Thoracic aorta (tissue), 2 donors: Measurements from ENCODE around the gene PNCK. TPM values are rescaled to one million over a fixed set of nuclear protein-coding genes. Genes with fewer than 3 reads are reported as not detected.

Experiments
- ATAC-seq: fragments of 150-250 bp; one replicate; pipeline ENCODE4 v1.8.0; 2017; ENCODE audit warnings: low read depth; ENCODE audit not compliant: insufficient number of reproducible peaks, low FRiP score
- DNase-seq: peaks from one replicate; pipeline ENCODE4 v3.0.0-alpha.2; 2020; ENCODE audit warnings: low spot score
- H3K27ac ChIP-seq, 2 donors: fragments of 200-600 bp; sonication (generic); 1 replicate in 1 of 2; 2 replicates in 1 of 2; pipeline ENCODE4 v1.5.1; 2016; ENCODE audit warnings: mild to moderate bottlenecking in 2 of 2, moderate library complexity in 2 of 2
- H3K27me3 ChIP-seq: fragments of 200-600 bp; sonication (generic); replicated peaks from 2 replicates; pipeline ENCODE4 v1.6.0; 2016; ENCODE audit warnings: mild to moderate bottlenecking; ENCODE audit not compliant: insufficient read depth
- H3K36me3 ChIP-seq: fragments of 200-600 bp; sonication (generic); one replicate; pipeline ENCODE4 v1.5.1; 2016
- H3K4me1 ChIP-seq, 2 donors: fragments of 200-600 bp; sonication (generic); 1 replicate in 1 of 2; 2 replicates in 1 of 2; pipeline versions ENCODE4 v1.5.1 to v1.6.0; 2016; ENCODE audit warnings: low read depth in 2 of 2, mild to moderate bottlenecking in 1 of 2; ENCODE audit not compliant: control insufficient read depth in 1 of 2
- H3K4me3 ChIP-seq: fragments of 200-600 bp; sonication (generic); 2 replicates; pipeline ENCODE4 v1.5.1; 2016; ENCODE audit warnings: mild to moderate bottlenecking
- H3K9me3 ChIP-seq: fragments of 200-600 bp; sonication (generic); 2 replicates; pipeline ENCODE4 v1.5.1; 2016
- CTCF ChIP-seq: fragments of 200-600 bp; sonication (generic); IDR thresholded peaks from one replicate; pipeline ENCODE4 v1.5.1; 2019; ENCODE audit warnings: antibody characterized with exemption
- total RNA-seq, 2 donors: library from RNA; depleted of rRNA; stranded (reverse); fragments of >200 nt; gene quantifications; one replicate each; pipeline versions ENCODE4 v1.1.0 to v1.2.3, GENCODE V29; 2016

Gene PNCK
- total RNA-seq, 2 donors from 2014 or later: 1.2 to 3.2 TPM

GRCh38 chrX:153653556-153653955 lies 20.1 kb downstream of the PNCK start:
- DNase-seq (no peak), ATAC-seq (no peak)
- Histone ChIP-seq H3K27ac (no peak overlapping the region), H3K27me3 (no peaks in the 10 kb centered on the region), H3K4me3 (no peak overlapping the region), H3K4me1 (no peaks in the 10 kb centered on the region), H3K36me3 (no peaks in the 10 kb centered on the region), H3K9me3 (no peaks in the 10 kb centered on the region)
- TF ChIP-seq CTCF: no peak

- H3K27me3 ChIP-seq: no peaks in the 10 kb centered on the region
- no peak for TF ChIP-seq CTCF
- H3K27ac ChIP-seq: no peak overlapping the region
- H3K4me1 ChIP-seq: peaks cover 0 to 8% of the 10 kb centered on the region in 2 donors
- no peak for DNase-seq
- no peaks in the 10 kb centered on the region for H3K9me3 ChIP-seq
- H3K4me3 ChIP-seq: no peak overlapping the region
- H3K36me3 ChIP-seq: no peaks in the 10 kb centered on the region
- ATAC-seq: no peak
Observed at GRCh38 chrX:153651540-153652079, 22.0 kb downstream of the PNCK start.

- Histone ChIP-seq H3K4me1 (peaks cover 0 to 8% of the 10 kb centered on the region in 2 donors), H3K9me3 (no peaks in the 10 kb centered on the region), H3K4me3 (no peak overlapping the region), H3K27ac (no peak overlapping the region), H3K36me3 (no peaks in the 10 kb centered on the region), H3K27me3 (no peaks in the 10 kb centered on the region)
- no peak for TF ChIP-seq CTCF
- no peak for ATAC-seq
- no peak for DNase-seq
Observed at GRCh38 chrX:153650959-153651358, 22.7 kb downstream of the PNCK start.

- no peak for TF ChIP-seq CTCF
- peaks cover 0 to 8% of the 10 kb centered on the region in 2 donors for H3K4me1 ChIP-seq
- H3K27ac ChIP-seq: no peak overlapping the region
- no peaks in the 10 kb centered on the region for H3K27me3 ChIP-seq
- H3K36me3 ChIP-seq: no peaks in the 10 kb centered on the region
- no peak overlapping the region for H3K4me3 ChIP-seq
- H3K9me3 ChIP-seq: no peaks in the 10 kb centered on the region
- ATAC-seq (no peak), DNase-seq (no peak)
Observed at GRCh38 chrX:153649915-153650782, 23.5 kb downstream of the PNCK start.

- DNase-seq (no peak), ATAC-seq (no peak)
- Histone ChIP-seq H3K27ac (no peak overlapping the region), H3K9me3 (no peaks in the 10 kb centered on the region), H3K4me1 (peaks cover 0 to 12% of the 10 kb centered on the region in 2 donors), H3K27me3 (no peaks in the 10 kb centered on the region), H3K4me3 (no peak overlapping the region), H3K36me3 (no peaks in the 10 kb centered on the region)
- no peak for TF ChIP-seq CTCF
Observed at GRCh38 chrX:153649178-153649914, 24.3 kb downstream of the PNCK start.
